SK-N-SH treated with all-trans-retinoic acid at 6 μM for 48 hours (cell line): ENCODE results near the gene PPIL4.

Experiments
- PPARA ChIP-seq: fragments of 250-450 bp; sonication (Bioruptor Pico); IDR thresholded peaks from 2 replicates; pipeline ENCODE4 v1.5.0; 2020; ENCODE audit warnings: mild to moderate bottlenecking, borderline replicate concordance
- SNAI2 ChIP-seq: fragments of 250-450 bp; sonication (Bioruptor Pico); IDR thresholded peaks from 2 replicates; pipeline ENCODE4 v1.5.0; 2020; ENCODE audit warnings: mild to moderate bottlenecking, moderate library complexity
- TCF4 ChIP-seq: fragments of 250-450 bp; sonication (Bioruptor Pico); IDR thresholded peaks from 2 replicates; pipeline ENCODE4 v1.8.0; 2021; ENCODE audit warnings: mild to moderate bottlenecking, moderate library complexity, borderline replicate concordance
- TOX ChIP-seq: fragments of 250-450 bp; sonication (Bioruptor Pico); IDR thresholded peaks from 2 replicates; pipeline ENCODE4 v1.8.0; 2021; ENCODE audit warnings: mild to moderate bottlenecking, moderate library complexity, borderline replicate concordance
- ZFP3 ChIP-seq: fragments of 250-450 bp; sonication (Bioruptor Pico); IDR thresholded peaks from 2 replicates; pipeline ENCODE4 v1.5.0; 2020; ENCODE audit warnings: mild to moderate bottlenecking, moderate library complexity
- ZFP30 ChIP-seq: fragments of 450-650 bp; formaldehyde crosslinking; IDR thresholded peaks from 2 replicates; pipeline ENCODE4 v1.5.0; 2022; ENCODE audit warnings: mild to moderate bottlenecking, moderate library complexity
- TF ChIP-seq, protein P1 (sequence below): fragments of 250-450 bp; sonication (Bioruptor Pico); IDR thresholded peaks from 2 replicates; pipeline ENCODE4 v1.8.0; 2021; ENCODE audit warnings: low read depth, mild to moderate bottlenecking, moderate library complexity, borderline replicate concordance
- TF ChIP-seq, protein P2 (sequence below): fragments of 250-450 bp; sonication (Bioruptor Pico); IDR thresholded peaks from 2 replicates; pipeline ENCODE4 v1.8.0; 2020; ENCODE audit warnings: mild to moderate bottlenecking, moderate library complexity, borderline replicate concordance

DNA sequence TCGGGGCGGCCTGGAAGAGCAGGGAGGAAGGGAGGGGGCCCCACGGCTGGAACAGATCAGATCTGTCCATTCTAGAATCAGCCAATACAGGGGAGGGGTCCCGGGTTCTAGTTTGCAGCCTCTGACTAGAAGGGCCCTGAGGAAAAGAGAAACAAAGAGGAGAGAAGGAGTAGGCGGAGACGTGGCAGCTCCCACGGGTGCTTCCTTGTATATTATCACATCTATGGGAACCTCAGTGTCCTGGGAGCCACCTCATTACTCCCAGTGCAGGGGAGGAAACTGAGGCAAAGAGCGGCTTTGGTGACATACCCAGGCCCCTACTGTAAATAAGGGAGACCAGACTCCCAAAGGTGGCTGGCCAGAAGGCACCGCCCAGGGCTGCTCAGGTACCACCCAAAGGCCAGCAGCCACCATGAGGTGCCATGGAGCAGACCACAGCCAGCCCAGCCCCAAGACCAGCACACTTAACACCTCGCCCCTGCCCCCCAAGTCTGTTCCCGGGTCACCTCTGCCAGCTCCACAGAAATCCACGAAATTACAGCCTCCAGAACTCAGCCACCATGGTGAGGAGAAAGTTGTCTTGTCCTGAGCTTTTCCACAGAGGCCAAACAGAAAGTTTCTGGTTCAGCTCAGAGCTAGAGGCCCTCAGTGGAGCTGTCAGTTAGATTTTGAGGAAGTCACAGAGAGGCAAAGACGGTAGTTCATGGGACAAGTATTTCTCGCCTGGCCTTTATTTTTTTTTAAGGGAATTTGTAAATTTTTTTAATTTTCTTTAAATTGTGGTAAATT lies 63.1 kb downstream of the PPIL4 start:
- TF ChIP-seq, protein P1, sequence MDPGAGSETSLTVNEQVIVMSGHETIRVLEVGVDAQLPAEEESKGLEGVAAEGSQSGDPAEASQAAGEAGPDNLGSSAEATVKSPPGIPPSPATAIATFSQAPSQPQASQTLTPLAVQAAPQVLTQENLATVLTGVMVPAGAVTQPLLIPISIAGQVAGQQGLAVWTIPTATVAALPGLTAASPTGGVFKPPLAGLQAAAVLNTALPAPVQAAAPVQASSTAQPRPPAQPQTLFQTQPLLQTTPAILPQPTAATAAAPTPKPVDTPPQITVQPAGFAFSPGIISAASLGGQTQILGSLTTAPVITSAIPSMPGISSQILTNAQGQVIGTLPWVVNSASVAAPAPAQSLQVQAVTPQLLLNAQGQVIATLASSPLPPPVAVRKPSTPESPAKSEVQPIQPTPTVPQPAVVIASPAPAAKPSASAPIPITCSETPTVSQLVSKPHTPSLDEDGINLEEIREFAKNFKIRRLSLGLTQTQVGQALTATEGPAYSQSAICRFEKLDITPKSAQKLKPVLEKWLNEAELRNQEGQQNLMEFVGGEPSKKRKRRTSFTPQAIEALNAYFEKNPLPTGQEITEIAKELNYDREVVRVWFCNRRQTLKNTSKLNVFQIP (CRISPR knock-in tag), result no peak
- TF ChIP-seq, protein P2, sequence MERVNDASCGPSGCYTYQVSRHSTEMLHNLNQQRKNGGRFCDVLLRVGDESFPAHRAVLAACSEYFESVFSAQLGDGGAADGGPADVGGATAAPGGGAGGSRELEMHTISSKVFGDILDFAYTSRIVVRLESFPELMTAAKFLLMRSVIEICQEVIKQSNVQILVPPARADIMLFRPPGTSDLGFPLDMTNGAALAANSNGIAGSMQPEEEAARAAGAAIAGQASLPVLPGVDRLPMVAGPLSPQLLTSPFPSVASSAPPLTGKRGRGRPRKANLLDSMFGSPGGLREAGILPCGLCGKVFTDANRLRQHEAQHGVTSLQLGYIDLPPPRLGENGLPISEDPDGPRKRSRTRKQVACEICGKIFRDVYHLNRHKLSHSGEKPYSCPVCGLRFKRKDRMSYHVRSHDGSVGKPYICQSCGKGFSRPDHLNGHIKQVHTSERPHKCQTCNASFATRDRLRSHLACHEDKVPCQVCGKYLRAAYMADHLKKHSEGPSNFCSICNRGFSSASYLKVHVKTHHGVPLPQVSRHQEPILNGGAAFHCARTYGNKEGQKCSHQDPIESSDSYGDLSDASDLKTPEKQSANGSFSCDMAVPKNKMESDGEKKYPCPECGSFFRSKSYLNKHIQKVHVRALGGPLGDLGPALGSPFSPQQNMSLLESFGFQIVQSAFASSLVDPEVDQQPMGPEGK (CRISPR knock-in tag), result no peak
- TF ChIP-seq TCF4 (CRISPR knock-in tag) (no peak), ZFP30 (no peak), TOX (no peak), ZFP3 (no peak), SNAI2 (CRISPR knock-in tag) (no peak), PPARA (no peak)
